ENCODE data around the gene LGALS1.

GRCh38 chr22:37708580-37709444, 33.4 kb downstream of the LGALS1 start:
- TF ChIP-seq, protein P1, sequence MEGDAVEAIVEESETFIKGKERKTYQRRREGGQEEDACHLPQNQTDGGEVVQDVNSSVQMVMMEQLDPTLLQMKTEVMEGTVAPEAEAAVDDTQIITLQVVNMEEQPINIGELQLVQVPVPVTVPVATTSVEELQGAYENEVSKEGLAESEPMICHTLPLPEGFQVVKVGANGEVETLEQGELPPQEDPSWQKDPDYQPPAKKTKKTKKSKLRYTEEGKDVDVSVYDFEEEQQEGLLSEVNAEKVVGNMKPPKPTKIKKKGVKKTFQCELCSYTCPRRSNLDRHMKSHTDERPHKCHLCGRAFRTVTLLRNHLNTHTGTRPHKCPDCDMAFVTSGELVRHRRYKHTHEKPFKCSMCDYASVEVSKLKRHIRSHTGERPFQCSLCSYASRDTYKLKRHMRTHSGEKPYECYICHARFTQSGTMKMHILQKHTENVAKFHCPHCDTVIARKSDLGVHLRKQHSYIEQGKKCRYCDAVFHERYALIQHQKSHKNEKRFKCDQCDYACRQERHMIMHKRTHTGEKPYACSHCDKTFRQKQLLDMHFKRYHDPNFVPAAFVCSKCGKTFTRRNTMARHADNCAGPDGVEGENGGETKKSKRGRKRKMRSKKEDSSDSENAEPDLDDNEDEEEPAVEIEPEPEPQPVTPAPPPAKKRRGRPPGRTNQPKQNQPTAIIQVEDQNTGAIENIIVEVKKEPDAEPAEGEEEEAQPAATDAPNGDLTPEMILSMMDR (IDR thresholded peaks at IDR 0.05), result no peak
- TF ChIP-seq POLR2A (IDR thresholded peaks at IDR 0.05), result no peak

All from testis (tissue), 2 donors.